SK-N-SH (cell line): ENCODE results near the gene C3AR1. TPM values are rescaled to one million over a fixed set of nuclear protein-coding genes. Genes with fewer than 3 reads are reported as not detected.

ENCODE experiments used
- CTCF ChIA-PET: fragments of 300-600, 350-600 bp; formaldehyde crosslinking; extraction: SDS; loops from one replicate; lab custom pipeline; 2021; lab: Yijun Ruan, JAX
- POLR2A ChIA-PET: fragments of 350-600 bp; sonication (Branson Sonifier 250); formaldehyde crosslinking; extraction: SDS; loops from one replicate; lab custom pipeline; 2020; ENCODE audit warnings: antibody characterized with exemption, inconsistent platforms; lab: Yijun Ruan, JAX
- DNase-seq: peaks from one replicate; pipeline ENCODE4 v3.0.0; 2012
- H2AFZ ChIP-seq: fragments of 200-600 bp; sonication (generic); 2 replicates; pipeline ENCODE4 v1.8.1; 2016; ENCODE audit warnings: antibody characterized with exemption, mild to moderate bottlenecking, low read depth
- H3F3A ChIP-seq: fragments of 200-600 bp; sonication (generic); replicated peaks from 2 replicates; pipeline ENCODE3; 2016; ENCODE audit warnings: antibody characterized with exemption, mild to moderate bottlenecking; ENCODE audit not compliant: insufficient read depth
- H3K27ac ChIP-seq, 2 experiments: fragments of 200-500 bp in 1 of 2; fragments of 200-600 bp in 1 of 2; sonication (Bioruptor generic) in 1 of 2; sonication (generic), shearing (Covaris generic) in 1 of 2; 2 replicates each; pipeline versions ENCODE4 v1.5.1 to v1.6.1; 2014 to 2016; ENCODE audit warnings: low read depth in 2 of 2, inconsistent platforms in 1 of 2, low read length in 1 of 2, mild to moderate bottlenecking in 1 of 2, mixed read lengths in 1 of 2
- H3K27me3 ChIP-seq: fragments of 200-600 bp; sonication (generic), shearing (Covaris generic); 2 replicates; pipeline ENCODE4 v1.6.1; 2016; ENCODE audit warnings: mixed run types; ENCODE audit not compliant: insufficient read depth
- H3K36me3 ChIP-seq, 2 experiments: fragments of 200-500 bp in 1 of 2; fragments of 200-600 bp in 1 of 2; sonication (Bioruptor generic) in 1 of 2; sonication (generic) in 1 of 2; replicated peaks in 1 of 2; 2 replicates each; pipeline versions ENCODE3 to v1.5.1; 2014 to 2016; ENCODE audit warnings: low read length in 1 of 2, mild to moderate bottlenecking in 1 of 2; ENCODE audit not compliant: insufficient read depth in 2 of 2, control insufficient read depth in 1 of 2
- H3K4me1 ChIP-seq, 2 experiments: fragments of 200-500 bp in 1 of 2; fragments of 200-600 bp in 1 of 2; sonication (Bioruptor generic) in 1 of 2; sonication (generic), shearing (Covaris generic) in 1 of 2; 2 replicates each; pipeline versions ENCODE4 v1.5.1 to v1.6.1; 2014 to 2016; ENCODE audit warnings: low read depth in 1 of 2, low read length in 1 of 2, mixed run types in 1 of 2; ENCODE audit not compliant: insufficient read depth in 2 of 2, control insufficient read depth in 1 of 2
- H3K4me2 ChIP-seq: fragments of 200-600 bp; sonication (generic), shearing (Covaris generic); 2 replicates; pipeline ENCODE4 v1.6.1; 2017; ENCODE audit warnings: mixed run types
- H3K4me3 ChIP-seq, 2 experiments: fragments of 200-500 bp in 1 of 2; fragments of 200-600 bp in 1 of 2; sonication (Bioruptor generic) in 1 of 2; sonication (generic), shearing (Covaris generic) in 1 of 2; 2 replicates each; pipeline versions ENCODE4 v1.5.1 to v1.8.1; 2014 to 2016; ENCODE audit warnings: low read depth in 2 of 2, inconsistent platforms in 1 of 2, low read length in 1 of 2, mild to moderate bottlenecking in 1 of 2, mixed read lengths in 1 of 2, moderate library complexity in 1 of 2
- H3K79me2 ChIP-seq: fragments of 200-600 bp; sonication (generic); 2 replicates; pipeline ENCODE4 v1.8.1; 2017; ENCODE audit warnings: mild to moderate bottlenecking; ENCODE audit not compliant: insufficient read depth
- H3K9ac ChIP-seq: fragments of 200-600 bp; sonication (generic); 2 replicates; pipeline ENCODE4 v1.6.1; 2017; ENCODE audit warnings: mixed run types
- H3K9me2 ChIP-seq: fragments of 200-600 bp; sonication (generic); 2 replicates; pipeline ENCODE4 v1.6.1; 2017; ENCODE audit warnings: mixed run types
- H3K9me3 ChIP-seq: fragments of 200-600 bp; sonication (generic); 2 replicates; pipeline ENCODE4 v1.6.1; 2017; ENCODE audit warnings: mixed run types, mild to moderate bottlenecking, moderate library complexity
- H4K20me1 ChIP-seq: fragments of 200-600 bp; sonication (generic); 2 replicates; pipeline ENCODE4 v1.6.1; 2017; ENCODE audit warnings: mild to moderate bottlenecking, mixed run types; ENCODE audit not compliant: insufficient read depth
- CHD2 ChIP-seq: fragments of 150-350 bp; IDR thresholded peaks from 2 replicates; pipeline ENCODE4 v1.6.1; 2018; ENCODE audit warnings: low read length; ENCODE audit not compliant: partially characterized antibody
- ELF1 ChIP-seq: IDR thresholded peaks from 2 replicates; pipeline ENCODE4 v1.4.0; 2012
- FOXJ3 ChIP-seq: sonication (generic); formaldehyde crosslinking; IDR thresholded peaks from 2 replicates; pipeline ENCODE4 v1.5.1; 2020; ENCODE audit warnings: mild to moderate bottlenecking, missing genetic modification reagents
- FOXM1 ChIP-seq: IDR thresholded peaks from 2 replicates; pipeline ENCODE4 v1.4.0; 2012; ENCODE audit warnings: low read depth, mild to moderate bottlenecking
- GABPA ChIP-seq: IDR thresholded peaks from 2 replicates; pipeline ENCODE4 v1.4.0; 2012; ENCODE audit warnings: low read depth, mild to moderate bottlenecking
- GATA2 ChIP-seq: sonication (generic); formaldehyde crosslinking; IDR thresholded peaks from 2 replicates; pipeline ENCODE4 v1.5.0; 2020; ENCODE audit warnings: mild to moderate bottlenecking, missing genetic modification reagents
- MEF2A ChIP-seq: IDR thresholded peaks from 2 replicates; pipeline ENCODE4 v1.4.0; 2012; ENCODE audit warnings: low read depth, borderline replicate concordance
- MXI1 ChIP-seq: IDR thresholded peaks from 2 replicates; pipeline ENCODE4 v1.6.1; 2012; ENCODE audit warnings: mild to moderate bottlenecking, low read depth, low read length, improper control_type of control experiment
- NFIC ChIP-seq: IDR thresholded peaks from 2 replicates; pipeline ENCODE4 v1.4.0; 2012; ENCODE audit warnings: borderline replicate concordance
- NRF1 ChIP-seq: IDR thresholded peaks from 2 replicates; pipeline ENCODE4 v1.6.1; 2012; ENCODE audit warnings: low read depth, mild to moderate bottlenecking, low read length
- POLR2AphosphoS5 ChIP-seq: IDR thresholded peaks from 2 replicates; pipeline ENCODE4 v1.6.1; 2012; ENCODE audit warnings: low read depth, low read length
- RAD21 ChIP-seq: IDR thresholded peaks from 2 replicates; pipeline ENCODE4 v1.6.1; 2012; ENCODE audit warnings: mild to moderate bottlenecking, low read length
- RCOR1 ChIP-seq: fragments of 150-350 bp; IDR thresholded peaks from 2 replicates; pipeline ENCODE4 v1.6.1; 2017; ENCODE audit warnings: antibody characterized with exemption, low read length
- RFX5 ChIP-seq: IDR thresholded peaks from 2 replicates; pipeline ENCODE4 v1.6.1; 2012; ENCODE audit warnings: mild to moderate bottlenecking, improper control_type of control experiment, low read length
- RXRA ChIP-seq: IDR thresholded peaks from 2 replicates; pipeline ENCODE4 v1.4.0; 2012; ENCODE audit warnings: low read depth, mild to moderate bottlenecking, borderline replicate concordance
- SIN3A ChIP-seq: IDR thresholded peaks from 2 replicates; pipeline ENCODE4 v1.6.1; 2012; ENCODE audit warnings: low read depth, mild to moderate bottlenecking, low read length, moderate library complexity, borderline replicate concordance
- SMC3 ChIP-seq: IDR thresholded peaks from 2 replicates; pipeline ENCODE4 v1.6.1; 2012; ENCODE audit warnings: low read depth, low read length, improper control_type of control experiment
- TAF1 ChIP-seq: IDR thresholded peaks from 2 replicates; pipeline ENCODE4 v1.6.1; 2012; ENCODE audit warnings: low read depth, mild to moderate bottlenecking, low read length, moderate library complexity, borderline replicate concordance
- TCF12 ChIP-seq: IDR thresholded peaks from 2 replicates; pipeline ENCODE4 v1.4.0; 2012
- TEAD4 ChIP-seq: IDR thresholded peaks from 2 replicates; pipeline ENCODE4 v1.4.0; 2012; ENCODE audit warnings: mild to moderate bottlenecking, borderline replicate concordance; ENCODE audit not compliant: insufficient read depth
- YY1 ChIP-seq: IDR thresholded peaks from 2 replicates; pipeline ENCODE4 v1.4.0; 2012; ENCODE audit warnings: low read depth, mild to moderate bottlenecking
- WGBS: methylation state at CpG from one replicate; pipeline ENCODE4 v1.1.6; 2017; ENCODE audit warnings: low lambda C conversion rate; 5-methylcytosine and 5-hydroxymethylcytosine counted together
- polyA plus RNA-seq, 3 experiments: library from polyadenylated mRNA; depleted of rRNA; stranded (reverse); fragments of >200 nt; gene quantifications; 2 replicates each; pipeline ENCODE4 v1.2.3, GENCODE V29; 2012
- TF ChIP-seq, protein P1 (sequence below): fragments of 150-350 bp; IDR thresholded peaks from 2 replicates; pipeline ENCODE4 v1.6.1; 2016; ENCODE audit warnings: mild to moderate bottlenecking, low read depth, low read length
- TF ChIP-seq, protein P2 (sequence below): fragments of 200-600 bp; sonication (generic); IDR thresholded peaks from 2 replicates; pipeline ENCODE4 v1.6.1; 2017; ENCODE audit warnings: antibody characterized with exemption, mild to moderate bottlenecking, moderate library complexity
- TF ChIP-seq, protein P3 (sequence below): fragments of 150-350 bp; IDR thresholded peaks from 2 replicates; pipeline ENCODE4 v1.6.1; 2017; ENCODE audit warnings: antibody characterized with exemption, low read length, low read depth, borderline replicate concordance
- TF ChIP-seq, protein P4 (sequence below): IDR thresholded peaks from 2 replicates; pipeline ENCODE4 v1.4.0; 2012; ENCODE audit warnings: low read depth
- TF ChIP-seq, protein P5 (sequence below): IDR thresholded peaks from 2 replicates; pipeline ENCODE4 v1.4.0; 2012; ENCODE audit warnings: low read depth, borderline replicate concordance

C3AR1 gene
- polyA plus RNA-seq, 1 of the 3 experiments (the other 2 are of a cell fraction) = 1.4 TPM

DNA sequence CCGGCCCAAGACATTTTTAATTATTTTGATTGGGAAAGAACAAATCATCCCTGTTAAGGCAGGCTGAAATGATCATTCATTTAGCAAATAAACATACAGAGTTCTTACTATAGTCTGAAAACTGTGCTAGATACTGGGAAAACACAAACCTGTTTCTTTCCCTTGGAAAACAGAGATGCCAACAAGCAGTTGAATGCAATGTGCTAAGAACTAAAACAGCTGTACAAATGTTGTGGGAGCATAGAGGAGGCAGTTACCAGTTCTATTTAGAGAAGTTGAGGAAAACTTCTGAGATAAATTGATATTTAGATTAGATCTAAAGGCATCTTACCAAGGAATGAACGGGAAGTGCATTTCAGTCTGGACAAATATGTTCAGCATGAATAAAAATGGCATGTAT is 12.8 kb upstream of the C3AR1 start:
- no peak overlapping the region for H3K9ac ChIP-seq

DNA sequence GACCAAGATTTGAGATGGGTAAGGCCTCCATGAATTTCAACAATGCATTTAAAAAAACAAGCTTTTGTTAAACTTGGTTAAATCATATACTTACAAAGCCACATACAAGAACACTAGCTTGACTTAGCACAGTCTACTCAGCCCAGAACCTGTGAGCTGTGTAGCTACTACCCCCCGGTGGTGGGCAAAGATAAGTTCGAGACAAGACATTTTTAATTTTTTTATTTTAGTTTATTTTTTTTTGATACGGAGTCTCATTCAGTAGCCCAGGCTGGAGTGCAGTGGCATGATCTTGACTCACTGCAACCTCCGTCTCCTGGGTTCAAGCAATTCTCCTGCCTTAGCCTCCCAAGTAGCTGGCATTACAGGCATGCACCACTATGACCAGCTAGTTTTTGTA is 12.2 kb upstream of the C3AR1 start:
- Histone ChIP-seq H3K27me3 (no peaks in the 10 kb centered on the region), H3K4me3 (no peak overlapping the region), H3K4me1 (peaks cover 3 to 16% of the 10 kb centered on the region in 2 experiments; a peak in 3 of 4 replicates), H3K4me2 (no peak overlapping the region), H4K20me1 (no peaks in the 10 kb centered on the region), H3K9me3 (no peaks in the 10 kb centered on the region), H2AFZ (no peak overlapping the region), H3K9me2 (no peaks in the 10 kb centered on the region), H3K36me3 (no peaks in the 10 kb centered on the region), H3K9ac (0 out of 2 replicates have a peak overlapping the region, but pooled peaks have one; percentile 12), H3F3A (peaks cover 6% of the 10 kb centered on the region), H3K27ac (no peak overlapping the region)
- 31% methylated on average over 4 of the region's 4 CpGs for WGBS
- CTCF ChIA-PET = interaction anchor here (0.6 to 5.5 kb wide), 17 partner anchors 9 to 272 kb away, joined by 3 to 89 read pairs (median 4); partner anchors contain the start of genes C3AR1, FOXJ2 and ZNF705A
- peak; percentile 64 for DNase-seq
- POLR2A ChIA-PET = no interaction called here
- TF ChIP-seq SMC3 (peak; percentile 55), RFX5 (no peak), RAD21 (peak; percentile 84), FOXJ3 (no peak), MEF2A (no peak), RXRA (no peak), MXI1 (no peak), ELF1 (no peak), YY1 (no peak), NRF1 (no peak), SIN3A (no peak), FOXM1 (no peak), CHD2 (no peak), TEAD4 (no peak)
- TF ChIP-seq, protein P1, sequence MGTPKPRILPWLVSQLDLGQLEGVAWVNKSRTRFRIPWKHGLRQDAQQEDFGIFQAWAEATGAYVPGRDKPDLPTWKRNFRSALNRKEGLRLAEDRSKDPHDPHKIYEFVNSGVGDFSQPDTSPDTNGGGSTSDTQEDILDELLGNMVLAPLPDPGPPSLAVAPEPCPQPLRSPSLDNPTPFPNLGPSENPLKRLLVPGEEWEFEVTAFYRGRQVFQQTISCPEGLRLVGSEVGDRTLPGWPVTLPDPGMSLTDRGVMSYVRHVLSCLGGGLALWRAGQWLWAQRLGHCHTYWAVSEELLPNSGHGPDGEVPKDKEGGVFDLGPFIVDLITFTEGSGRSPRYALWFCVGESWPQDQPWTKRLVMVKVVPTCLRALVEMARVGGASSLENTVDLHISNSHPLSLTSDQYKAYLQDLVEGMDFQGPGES = no peak
- TF ChIP-seq, protein P2, sequence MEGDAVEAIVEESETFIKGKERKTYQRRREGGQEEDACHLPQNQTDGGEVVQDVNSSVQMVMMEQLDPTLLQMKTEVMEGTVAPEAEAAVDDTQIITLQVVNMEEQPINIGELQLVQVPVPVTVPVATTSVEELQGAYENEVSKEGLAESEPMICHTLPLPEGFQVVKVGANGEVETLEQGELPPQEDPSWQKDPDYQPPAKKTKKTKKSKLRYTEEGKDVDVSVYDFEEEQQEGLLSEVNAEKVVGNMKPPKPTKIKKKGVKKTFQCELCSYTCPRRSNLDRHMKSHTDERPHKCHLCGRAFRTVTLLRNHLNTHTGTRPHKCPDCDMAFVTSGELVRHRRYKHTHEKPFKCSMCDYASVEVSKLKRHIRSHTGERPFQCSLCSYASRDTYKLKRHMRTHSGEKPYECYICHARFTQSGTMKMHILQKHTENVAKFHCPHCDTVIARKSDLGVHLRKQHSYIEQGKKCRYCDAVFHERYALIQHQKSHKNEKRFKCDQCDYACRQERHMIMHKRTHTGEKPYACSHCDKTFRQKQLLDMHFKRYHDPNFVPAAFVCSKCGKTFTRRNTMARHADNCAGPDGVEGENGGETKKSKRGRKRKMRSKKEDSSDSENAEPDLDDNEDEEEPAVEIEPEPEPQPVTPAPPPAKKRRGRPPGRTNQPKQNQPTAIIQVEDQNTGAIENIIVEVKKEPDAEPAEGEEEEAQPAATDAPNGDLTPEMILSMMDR = peak; percentile 71
- TF ChIP-seq, protein P3, sequence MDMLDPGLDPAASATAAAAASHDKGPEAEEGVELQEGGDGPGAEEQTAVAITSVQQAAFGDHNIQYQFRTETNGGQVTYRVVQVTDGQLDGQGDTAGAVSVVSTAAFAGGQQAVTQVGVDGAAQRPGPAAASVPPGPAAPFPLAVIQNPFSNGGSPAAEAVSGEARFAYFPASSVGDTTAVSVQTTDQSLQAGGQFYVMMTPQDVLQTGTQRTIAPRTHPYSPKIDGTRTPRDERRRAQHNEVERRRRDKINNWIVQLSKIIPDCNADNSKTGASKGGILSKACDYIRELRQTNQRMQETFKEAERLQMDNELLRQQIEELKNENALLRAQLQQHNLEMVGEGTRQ = no peak
- TF ChIP-seq, all 33 proteins: peak for 3
- H3K79me2 ChIP-seq = peaks cover 18% of the 10 kb centered on the region; the same call in 1 of the 2 replicates

More for the DNA sequence above, 12.8 kb upstream of the C3AR1 start:
- no peaks in the 10 kb centered on the region for H4K20me1 ChIP-seq
- no peak overlapping the region for H3K4me3 ChIP-seq
- H3K79me2 ChIP-seq = peaks cover 23% of the 10 kb centered on the region; the same call in 1 of the 2 replicates
- ChIA-PET CTCF (interaction anchor here (1.0 to 5.5 kb wide), 11 partner anchors 12 to 272 kb away, joined by 3 to 89 read pairs (median 4); partner anchors contain the start of genes C3AR1, FOXJ2 and ZNF705A), POLR2A (no interaction called here)
- no peak for TF ChIP-seq GATA2
- no peak for TF ChIP-seq TEAD4
- TF ChIP-seq NFIC = no peak
- TF ChIP-seq GABPA = no peak
- no peak for TF ChIP-seq TAF1
- no peak for TF ChIP-seq YY1
- no peak for TF ChIP-seq FOXM1
- no peak for TF ChIP-seq RCOR1
- TF ChIP-seq RAD21 = no peak
- TF ChIP-seq, protein P4, sequence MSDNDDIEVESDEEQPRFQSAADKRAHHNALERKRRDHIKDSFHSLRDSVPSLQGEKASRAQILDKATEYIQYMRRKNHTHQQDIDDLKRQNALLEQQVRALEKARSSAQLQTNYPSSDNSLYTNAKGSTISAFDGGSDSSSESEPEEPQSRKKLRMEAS = no peak
- no peak for TF ChIP-seq TCF12
- TF ChIP-seq, protein P5, sequence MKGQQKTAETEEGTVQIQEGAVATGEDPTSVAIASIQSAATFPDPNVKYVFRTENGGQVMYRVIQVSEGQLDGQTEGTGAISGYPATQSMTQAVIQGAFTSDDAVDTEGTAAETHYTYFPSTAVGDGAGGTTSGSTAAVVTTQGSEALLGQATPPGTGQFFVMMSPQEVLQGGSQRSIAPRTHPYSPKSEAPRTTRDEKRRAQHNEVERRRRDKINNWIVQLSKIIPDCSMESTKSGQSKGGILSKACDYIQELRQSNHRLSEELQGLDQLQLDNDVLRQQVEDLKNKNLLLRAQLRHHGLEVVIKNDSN = no peak
- no peak for TF ChIP-seq POLR2AphosphoS5
- no peak for TF ChIP-seq SIN3A
- no peak overlapping the region for H3K27ac ChIP-seq
- no peaks in the 10 kb centered on the region for H3K36me3 ChIP-seq
- H3K27me3 ChIP-seq = no peaks in the 10 kb centered on the region
- peaks cover 8 to 16% of the 10 kb centered on the region in 2 experiments; a peak in 3 of 4 replicates for H3K4me1 ChIP-seq
- no peak overlapping the region for H2AFZ ChIP-seq
- H3K4me2 ChIP-seq = no peak overlapping the region
- H3K9me2 ChIP-seq = no peaks in the 10 kb centered on the region
- no peak for DNase-seq
- H3K9me3 ChIP-seq = no peaks in the 10 kb centered on the region
- WGBS = 79% methylated on average over 2 of the region's 2 CpGs
- peaks cover 6% of the 10 kb centered on the region for H3F3A ChIP-seq
